ENCODE data around the gene ANP32E. TPM values are rescaled to one million over a fixed set of nuclear protein-coding genes. Genes with fewer than 3 reads are reported as not detected.

Gene ANP32E
- total and polyA plus RNA-seq, 2 of the 8 experiments (the other 6 are each of a cell fraction or from before 2014, with no cell fraction given) = 20.7 to 123 TPM

Small RNA genes lying within 50 kb of the gene (small RNA-seq; reads per million reads assigned to genes)
- gene RN7SL480P (ENCODE audit: insufficient read depth) (not detected), gene RNU2-17P (ENCODE audit: insufficient read depth) (1.0 reads per million)

Other genes with a start within 250 kb of the ANP32E start
- 21.5 and 22.0 TPM in 2 replicates for gene OTUD7B, start 225.4 kb downstream of the ANP32E start, total RNA-seq (2021; fragmentation: NEBNext Ultra II Directional; extraction: Animal tissue kit (Norgen Biotek cat#: 25700))
- gene OTUD7B, start 225.4 kb downstream of the ANP32E start, polyA plus RNA-seq (2011; rRNA removed) = 4.2 and 4.4 TPM in 2 replicates
- 27.6 and 29.9 TPM in 2 replicates for gene VPS45, start 168.3 kb downstream of the ANP32E start, total RNA-seq (2021; fragmentation: NEBNext Ultra II Directional; extraction: Animal tissue kit (Norgen Biotek cat#: 25700))
- 12.7 and 19.1 TPM in 2 replicates for gene VPS45, start 168.3 kb downstream of the ANP32E start, polyA plus RNA-seq (2011; rRNA removed)
- 35.0 and 37.0 TPM in 2 replicates for gene PLEKHO1, start 86.2 kb downstream of the ANP32E start, total RNA-seq (2021; fragmentation: NEBNext Ultra II Directional; extraction: Animal tissue kit (Norgen Biotek cat#: 25700))
- 23.2 and 26.0 TPM in 2 replicates for gene PLEKHO1, start 86.2 kb downstream of the ANP32E start, polyA plus RNA-seq (2011; rRNA removed)
- 52.1 and 52.3 TPM in 2 replicates for gene CA14, start 21.7 kb upstream of the ANP32E start, total RNA-seq (2021; fragmentation: NEBNext Ultra II Directional; extraction: Animal tissue kit (Norgen Biotek cat#: 25700))
- gene CA14, start 21.7 kb upstream of the ANP32E start, polyA plus RNA-seq (2011; rRNA removed) = 79.3 and 105 TPM in 2 replicates
- 110 and 111 TPM in 2 replicates for gene APH1A, start 32.9 kb upstream of the ANP32E start, total RNA-seq (2021; fragmentation: NEBNext Ultra II Directional; extraction: Animal tissue kit (Norgen Biotek cat#: 25700))
- gene APH1A, start 32.9 kb upstream of the ANP32E start, polyA plus RNA-seq (2011; rRNA removed) = 183 and 188 TPM in 2 replicates
- 19.8 and 20.4 TPM in 2 replicates for gene C1orf54, start 36.7 kb upstream of the ANP32E start, total RNA-seq (2021; fragmentation: NEBNext Ultra II Directional; extraction: Animal tissue kit (Norgen Biotek cat#: 25700))
- gene C1orf54, start 36.7 kb upstream of the ANP32E start, polyA plus RNA-seq (2011; rRNA removed) = 12.2 and 30.2 TPM in 2 replicates
- gene CIART, start 46.4 kb upstream of the ANP32E start, total RNA-seq (2021; fragmentation: NEBNext Ultra II Directional; extraction: Animal tissue kit (Norgen Biotek cat#: 25700)) = 9.6 and 10.6 TPM in 2 replicates
- 23.3 and 33.3 TPM in 2 replicates for gene CIART, start 46.4 kb upstream of the ANP32E start, polyA plus RNA-seq (2011; rRNA removed)
- 99.8 and 104 TPM in 2 replicates for gene MRPS21, start 57.7 kb upstream of the ANP32E start, total RNA-seq (2021; fragmentation: NEBNext Ultra II Directional; extraction: Animal tissue kit (Norgen Biotek cat#: 25700))
- 59.0 and 81.9 TPM in 2 replicates for gene MRPS21, start 57.7 kb upstream of the ANP32E start, polyA plus RNA-seq (2011; rRNA removed)
- gene PRPF3, start 85.4 kb upstream of the ANP32E start, total RNA-seq (2021; fragmentation: NEBNext Ultra II Directional; extraction: Animal tissue kit (Norgen Biotek cat#: 25700)) = 58.1 and 65.8 TPM in 2 replicates
- gene PRPF3, start 85.4 kb upstream of the ANP32E start, polyA plus RNA-seq (2011; rRNA removed) = 15.1 and 17.9 TPM in 2 replicates
- 30.2 and 32.4 TPM in 2 replicates for gene RPRD2, start 128.0 kb upstream of the ANP32E start, total RNA-seq (2021; fragmentation: NEBNext Ultra II Directional; extraction: Animal tissue kit (Norgen Biotek cat#: 25700))
- gene RPRD2, start 128.0 kb upstream of the ANP32E start, polyA plus RNA-seq (2011; rRNA removed) = 14.4 and 14.6 TPM in 2 replicates

Measured in H1 (cell line).